ENCODE results near the gene MAPRE2.

Gene MAPRE2

GRCh38 chr18:35038881-35039491 lies 2.2 kb upstream of the MAPRE2 start:
- DNase-seq = peak; percentile 65

GRCh38 chr18:35040638-35040987 lies 600 bp upstream of the MAPRE2 start:
- no peak for DNase-seq

GRCh38 chr18:35041815-35042387 lies 688 bp downstream of the MAPRE2 start:
- DNase-seq = peak; percentile 67

GRCh38 chr18:35042389-35043071 lies 1.3 kb downstream of the MAPRE2 start:
- DNase-seq = peak; percentile 86

GRCh38 chr18:35043207-35043606 lies 2.0 kb downstream of the MAPRE2 start:
- no peak for DNase-seq

GRCh38 chr18:35045121-35045520 lies 3.9 kb downstream of the MAPRE2 start:
- peak; percentile 30 for DNase-seq

- peak; percentile 55 for DNase-seq
Measured at GRCh38 chr18:35045806-35046205, 4.6 kb downstream of the MAPRE2 start.

- no peak for DNase-seq
Measured at GRCh38 chr18:35047697-35048292, 6.6 kb downstream of the MAPRE2 start.

- DNase-seq = peak; percentile 53
Measured at GRCh38 chr18:35049111-35050027, 8.2 kb downstream of the MAPRE2 start.

- no peak for DNase-seq
Measured at GRCh38 chr18:35050028-35050546, 8.9 kb downstream of the MAPRE2 start.

- no peak for DNase-seq
Measured at GRCh38 chr18:35050705-35051195, 9.5 kb downstream of the MAPRE2 start.

- peak; percentile 31 for DNase-seq
Measured at GRCh38 chr18:35051641-35052377, 10.6 kb downstream of the MAPRE2 start.

- no peak for DNase-seq
Measured at GRCh38 chr18:35054401-35054800, 13.2 kb downstream of the MAPRE2 start.

GRCh38 chr18:35055105-35055504 lies 13.9 kb downstream of the MAPRE2 start:
- no peak for DNase-seq

GRCh38 chr18:35055726-35056125 lies 14.5 kb downstream of the MAPRE2 start:
- DNase-seq = no peak

- DNase-seq = no peak
Measured at GRCh38 chr18:35059280-35059927, 18.2 kb downstream of the MAPRE2 start.

- DNase-seq = no peak
Measured at GRCh38 chr18:35060122-35060815, 19.1 kb downstream of the MAPRE2 start.

- no peak for DNase-seq
Measured at GRCh38 chr18:35061336-35061735, 20.1 kb downstream of the MAPRE2 start.

GRCh38 chr18:35061804-35062203 lies 20.6 kb downstream of the MAPRE2 start:
- no peak for DNase-seq

GRCh38 chr18:35062408-35062807 lies 21.2 kb downstream of the MAPRE2 start:
- no peak for DNase-seq

Measured in hematopoietic multipotent progenitor cell treated with erythropoietin and hydrocortisone succinate and interleukin-3 and kit ligand, for 6 days (in vitro differentiated cells).